HepG2 (cell line): ENCODE data around the gene KLF15. TPM values are rescaled to one million over a fixed set of nuclear protein-coding genes. Genes with fewer than 3 reads are reported as not detected.
A peak's percentile ranks its signal among the peaks of the same experiment; 100 is the strongest.

ENCODE experiments used
- MTF1 ChIP-seq: sonication (generic); formaldehyde crosslinking; IDR thresholded peaks from 2 replicates; pipeline ENCODE4 v1.5.0; 2020; ENCODE audit warnings: missing genetic modification reagents
- PHF5A ChIP-seq: IDR thresholded peaks from one replicate; pipeline ENCODE4 v1.6.1; 2018; ENCODE audit warnings: low read depth, missing genetic modification reagents; ENCODE audit not compliant: unreplicated experiment
- RCOR2 ChIP-seq: IDR thresholded peaks from 2 replicates; pipeline ENCODE4 v1.6.1; 2016; ENCODE audit warnings: missing biosample characterization, missing genetic modification reagents
- SP4 ChIP-seq: sonication (generic); formaldehyde crosslinking; IDR thresholded peaks from 2 replicates; pipeline ENCODE4 v1.8.1; 2023; ENCODE audit warnings: mild to moderate bottlenecking, missing genetic modification reagents
- SPEN ChIP-seq: sonication (generic); formaldehyde crosslinking; IDR thresholded peaks from 2 replicates; pipeline ENCODE4 v1.5.1; 2020; ENCODE audit warnings: low read depth, mild to moderate bottlenecking, missing genetic modification reagents
- TSC22D2 ChIP-seq: sonication (generic); formaldehyde crosslinking; IDR thresholded peaks from 2 replicates; pipeline ENCODE4 v1.5.1; 2020; ENCODE audit warnings: missing genetic modification reagents, mild to moderate bottlenecking, borderline replicate concordance
- ZC3H13 ChIP-seq: sonication (generic); formaldehyde crosslinking; IDR thresholded peaks from 2 replicates; pipeline ENCODE4 v1.8.1; 2023; ENCODE audit warnings: mild to moderate bottlenecking, missing genetic modification reagents, moderate library complexity
- ZFP37 ChIP-seq: sonication (generic); formaldehyde crosslinking; IDR thresholded peaks from 2 replicates; pipeline ENCODE4 v1.4.0; 2020; ENCODE audit warnings: missing genetic modification reagents, borderline replicate concordance
- ZNF230 ChIP-seq: sonication (generic); formaldehyde crosslinking; IDR thresholded peaks from 2 replicates; pipeline ENCODE4 v1.4.0; 2020; ENCODE audit warnings: mild to moderate bottlenecking, missing genetic modification reagents
- ZNF292 ChIP-seq: sonication (generic); formaldehyde crosslinking; IDR thresholded peaks from 2 replicates; pipeline ENCODE4 v1.8.1; 2022; ENCODE audit warnings: mild to moderate bottlenecking, low read depth, missing genetic modification reagents, borderline replicate concordance
- ZNF382 ChIP-seq: sonication (generic); formaldehyde crosslinking; IDR thresholded peaks from 2 replicates; pipeline ENCODE4 v1.5.0; 2020; ENCODE audit warnings: missing genetic modification reagents, mild to moderate bottlenecking, borderline replicate concordance
- ZNF468 ChIP-seq: sonication (generic); formaldehyde crosslinking; IDR thresholded peaks from 2 replicates; pipeline ENCODE4 v1.8.0; 2022; ENCODE audit warnings: mild to moderate bottlenecking, moderate library complexity, missing genetic modification reagents
- ZNF552 ChIP-seq: sonication (generic); formaldehyde crosslinking; IDR thresholded peaks from 2 replicates; pipeline ENCODE4 v1.9.0; 2022; ENCODE audit warnings: missing genetic modification reagents, mild to moderate bottlenecking, borderline replicate concordance
- ZNF569 ChIP-seq: sonication (generic); formaldehyde crosslinking; IDR thresholded peaks from 2 replicates; pipeline ENCODE4 v1.5.0; 2020; ENCODE audit warnings: mild to moderate bottlenecking, missing genetic modification reagents, moderate library complexity, borderline replicate concordance
- ZNF713 ChIP-seq: sonication (generic); formaldehyde crosslinking; IDR thresholded peaks from 2 replicates; pipeline ENCODE4 v1.4.0; 2020; ENCODE audit warnings: mild to moderate bottlenecking, missing genetic modification reagents
- polyA plus RNA-seq, 8 experiments: library from polyadenylated mRNA; depleted of rRNA in 3 of 8; stranded (reverse) in 7 of 8; unstranded in 1 of 8; fragments of >200 nt; fragmentation: Illumina TruSeq in 4 of 8; extraction: Trizol in 4 of 8; gene quantifications; 2 replicates each; pipeline versions ENCODE4 v1.2.1 to v1.2.3, GENCODE V29; 2011 to 2016; ENCODE audit warnings: low read depth in 4 of 8, missing spikeins in 1 of 8, mixed read lengths in 1 of 8; ENCODE audit not compliant: insufficient read depth in 1 of 8
- total RNA-seq, 5 experiments: library from RNA; depleted of rRNA; stranded (reverse); fragments of >200 nt; fragmentation: Illumina TruSeq; extraction: Trizol; gene quantifications; 2 replicates each; pipeline ENCODE4 v1.2.3, GENCODE V29; 2016; ENCODE audit warnings: low read depth in 1 of 5
- TF ChIP-seq, protein P1 (sequence below): sonication (generic); formaldehyde crosslinking; IDR thresholded peaks from 2 replicates; pipeline ENCODE4 v1.5.0; 2020; ENCODE audit warnings: mild to moderate bottlenecking, missing genetic modification reagents
- TF ChIP-seq, protein P2 (sequence below): sonication (generic); formaldehyde crosslinking; IDR thresholded peaks from 2 replicates; pipeline ENCODE4 v1.8.0; 2023; ENCODE audit warnings: mild to moderate bottlenecking, missing genetic modification reagents
- TF ChIP-seq, protein P3 (sequence below): sonication (generic); formaldehyde crosslinking; IDR thresholded peaks from 2 replicates; pipeline ENCODE4 v1.4.0; 2020; ENCODE audit warnings: mild to moderate bottlenecking, missing genetic modification reagents

KLF15 gene
- total and polyA plus RNA-seq, 2 of the 13 experiments (the other 11 are each of a cell fraction or from before 2014, with no cell fraction given) = 7.1 to 7.8 TPM

DNA sequence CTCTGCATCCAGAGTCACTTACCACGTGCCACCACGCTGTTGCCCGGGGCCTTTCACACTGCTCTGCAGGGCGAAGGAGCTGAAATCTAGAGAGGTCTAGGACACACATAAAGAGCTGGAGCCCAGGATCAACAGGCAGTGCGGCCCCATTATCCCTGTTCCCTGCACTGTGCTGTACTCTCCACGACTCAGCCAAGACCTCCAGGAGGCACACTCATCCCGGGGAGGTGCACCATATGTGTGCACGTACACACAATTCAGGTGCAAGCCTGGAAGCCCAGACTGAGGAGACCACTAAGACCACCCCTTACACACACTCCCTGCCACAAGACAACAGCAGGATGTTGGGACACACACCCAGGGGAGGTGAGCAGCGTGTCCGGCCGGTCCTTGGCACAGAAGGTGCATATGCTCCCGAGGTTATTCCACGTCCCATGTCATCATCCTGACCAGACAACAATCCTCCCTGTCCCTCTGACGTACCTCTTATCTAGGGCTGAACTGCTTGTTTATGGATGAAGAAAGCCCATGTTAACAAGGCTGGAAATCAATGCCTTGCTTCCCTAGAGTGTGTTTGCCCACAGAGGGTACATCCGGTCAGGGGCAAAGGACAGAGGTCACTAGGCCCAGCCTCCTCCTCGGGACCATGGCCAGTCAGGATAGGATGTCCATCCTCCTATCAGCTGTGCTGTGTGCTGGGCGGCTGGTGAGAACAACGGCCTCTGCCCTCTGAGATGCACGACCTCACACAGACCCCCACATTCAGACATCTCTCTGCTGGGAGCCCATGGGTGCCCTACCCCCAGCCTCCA is 16.1 kb downstream of the KLF15 start (continued):
- no peak for TF ChIP-seq PHF5A
- TF ChIP-seq SP4 = no peak
- TF ChIP-seq, protein P1, sequence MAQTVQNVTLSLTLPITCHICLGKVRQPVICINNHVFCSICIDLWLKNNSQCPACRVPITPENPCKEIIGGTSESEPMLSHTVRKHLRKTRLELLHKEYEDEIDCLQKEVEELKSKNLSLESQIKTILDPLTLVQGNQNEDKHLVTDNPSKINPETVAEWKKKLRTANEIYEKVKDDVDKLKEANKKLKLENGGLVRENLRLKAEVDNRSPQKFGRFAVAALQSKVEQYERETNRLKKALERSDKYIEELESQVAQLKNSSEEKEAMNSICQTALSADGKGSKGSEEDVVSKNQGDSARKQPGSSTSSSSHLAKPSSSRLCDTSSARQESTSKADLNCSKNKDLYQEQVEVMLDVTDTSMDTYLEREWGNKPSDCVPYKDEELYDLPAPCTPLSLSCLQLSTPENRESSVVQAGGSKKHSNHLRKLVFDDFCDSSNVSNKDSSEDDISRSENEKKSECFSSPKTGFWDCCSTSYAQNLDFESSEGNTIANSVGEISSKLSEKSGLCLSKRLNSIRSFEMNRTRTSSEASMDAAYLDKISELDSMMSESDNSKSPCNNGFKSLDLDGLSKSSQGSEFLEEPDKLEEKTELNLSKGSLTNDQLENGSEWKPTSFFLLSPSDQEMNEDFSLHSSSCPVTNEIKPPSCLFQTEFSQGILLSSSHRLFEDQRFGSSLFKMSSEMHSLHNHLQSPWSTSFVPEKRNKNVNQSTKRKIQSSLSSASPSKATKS = no peak
- no peak for TF ChIP-seq ZFP37 (CRISPR knock-in tag)
- no peak for TF ChIP-seq ZNF468 (CRISPR knock-in tag)
- TF ChIP-seq SPEN (CRISPR knock-in tag) = peak; percentile 78; the same call in 1 of the 2 replicates
- TF ChIP-seq, protein P2, sequence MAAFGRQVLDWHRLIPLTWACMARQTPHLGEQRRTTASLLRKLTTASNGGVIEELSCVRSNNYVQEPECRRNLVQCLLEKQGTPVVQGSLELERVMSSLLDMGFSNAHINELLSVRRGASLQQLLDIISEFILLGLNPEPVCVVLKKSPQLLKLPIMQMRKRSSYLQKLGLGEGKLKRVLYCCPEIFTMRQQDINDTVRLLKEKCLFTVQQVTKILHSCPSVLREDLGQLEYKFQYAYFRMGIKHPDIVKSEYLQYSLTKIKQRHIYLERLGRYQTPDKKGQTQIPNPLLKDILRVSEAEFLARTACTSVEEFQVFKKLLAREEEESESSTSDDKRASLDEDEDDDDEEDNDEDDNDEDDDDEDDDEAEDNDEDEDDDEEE = no peak
- no peak for TF ChIP-seq RCOR2 (CRISPR knock-in tag)
- no peak for TF ChIP-seq ZNF713 (CRISPR knock-in tag)
- no peak for TF ChIP-seq ZNF569
- no peak for TF ChIP-seq MTF1 (CRISPR knock-in tag)
- no peak for TF ChIP-seq ZNF552 (CRISPR knock-in tag)
- TF ChIP-seq ZNF230 (CRISPR knock-in tag) = 0 out of 2 replicates have a peak, but pooled peaks have one; percentile 73
- peak; percentile 49; the same call in 1 of the 2 replicates for TF ChIP-seq ZC3H13 (CRISPR knock-in tag)
- peak; percentile 69; the same call in 1 of the 2 replicates for TF ChIP-seq ZNF292 (CRISPR knock-in tag)
- TF ChIP-seq TSC22D2 (CRISPR knock-in tag) = no peak
- TF ChIP-seq, protein P3, sequence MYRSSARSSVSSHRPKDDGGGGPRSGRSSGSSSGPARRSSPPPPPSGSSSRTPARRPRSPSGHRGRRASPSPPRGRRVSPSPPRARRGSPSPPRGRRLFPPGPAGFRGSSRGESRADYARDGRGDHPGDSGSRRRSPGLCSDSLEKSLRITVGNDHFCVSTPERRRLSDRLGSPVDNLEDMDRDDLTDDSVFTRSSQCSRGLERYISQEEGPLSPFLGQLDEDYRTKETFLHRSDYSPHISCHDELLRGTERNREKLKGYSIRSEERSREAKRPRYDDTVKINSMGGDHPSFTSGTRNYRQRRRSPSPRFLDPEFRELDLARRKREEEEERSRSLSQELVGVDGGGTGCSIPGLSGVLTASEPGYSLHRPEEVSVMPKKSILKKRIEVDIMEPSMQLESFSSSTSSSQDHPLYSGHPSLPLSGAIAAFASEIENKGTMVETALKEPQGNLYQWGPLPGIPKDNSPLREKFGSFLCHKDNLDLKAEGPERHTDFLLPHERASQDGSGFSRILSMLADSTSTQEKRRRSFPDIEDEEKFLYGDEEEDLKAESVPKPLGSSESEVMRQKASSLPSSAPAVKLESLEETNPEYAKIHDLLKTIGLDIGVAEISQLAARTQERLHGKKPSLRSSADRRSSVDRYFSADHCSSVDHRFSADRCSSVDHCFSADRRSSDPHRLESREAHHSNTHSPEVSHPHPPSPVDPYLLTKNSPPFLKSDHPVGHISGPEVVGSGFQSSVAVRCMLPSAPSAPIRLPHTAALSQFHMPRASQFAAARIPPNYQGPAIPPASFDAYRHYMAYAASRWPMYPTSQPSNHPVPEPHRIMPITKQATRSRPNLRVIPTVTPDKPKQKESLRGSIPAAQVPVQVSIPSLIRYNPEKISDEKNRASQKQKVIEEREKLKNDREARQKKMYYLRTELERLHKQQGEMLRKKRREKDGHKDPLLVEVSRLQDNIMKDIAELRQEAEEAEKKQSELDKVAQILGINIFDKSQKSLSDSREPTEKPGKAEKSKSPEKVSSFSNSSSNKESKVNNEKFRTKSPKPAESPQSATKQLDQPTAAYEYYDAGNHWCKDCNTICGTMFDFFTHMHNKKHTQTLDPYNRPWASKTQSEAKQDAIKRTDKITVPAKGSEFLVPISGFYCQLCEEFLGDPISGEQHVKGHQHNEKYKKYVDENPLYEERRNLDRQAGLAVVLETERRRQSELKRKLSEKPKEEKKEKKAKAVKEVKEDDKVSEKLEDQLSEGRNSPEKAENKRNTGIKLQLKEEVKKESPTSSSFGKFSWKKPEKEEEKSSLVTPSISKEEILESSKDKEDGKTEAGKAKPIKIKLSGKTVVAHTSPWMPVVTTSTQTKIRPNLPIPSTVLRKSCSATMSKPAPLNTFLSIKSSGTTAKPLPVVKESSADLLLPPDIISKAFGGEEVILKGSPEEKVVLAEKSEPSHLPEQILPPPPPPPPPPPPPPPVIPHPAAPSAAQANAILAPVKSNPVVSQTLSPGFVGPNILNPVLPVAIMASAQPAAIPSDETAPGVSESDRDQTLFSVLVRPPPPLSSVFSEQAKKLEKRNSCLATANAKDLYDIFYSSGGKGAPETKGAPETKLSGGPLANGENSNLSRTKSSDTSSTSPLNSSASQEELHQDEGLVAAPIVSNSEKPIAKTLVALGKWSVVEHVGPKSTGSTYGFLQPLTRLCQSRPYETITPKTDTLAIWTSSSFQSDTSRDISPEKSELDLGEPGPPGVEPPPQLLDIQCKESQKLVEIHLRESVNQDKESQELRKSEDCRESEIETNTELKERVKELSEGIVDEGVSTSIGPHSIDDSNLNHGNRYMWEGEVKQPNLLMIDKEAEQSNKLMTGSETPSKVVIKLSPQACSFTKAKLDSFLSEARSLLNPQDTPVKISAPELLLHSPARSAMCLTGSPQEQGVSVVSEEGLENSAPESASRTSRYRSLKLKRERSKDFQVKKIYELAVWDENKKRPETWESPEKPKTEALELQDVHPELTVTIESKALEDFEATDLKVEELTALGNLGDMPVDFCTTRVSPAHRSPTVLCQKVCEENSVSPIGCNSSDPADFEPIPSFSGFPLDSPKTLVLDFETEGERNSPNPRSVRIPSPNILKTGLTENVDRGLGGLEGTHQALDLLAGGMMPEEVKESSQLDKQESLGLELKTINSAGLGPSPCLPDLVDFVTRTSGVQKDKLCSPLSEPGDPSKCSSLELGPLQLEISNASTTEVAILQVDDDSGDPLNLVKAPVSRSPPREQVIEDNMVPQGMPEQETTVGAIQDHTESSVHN (CRISPR knock-in tag) = no peak
- no peak for TF ChIP-seq ZNF382 (CRISPR knock-in tag)
